ENCODE measurements around the gene FXYD1.

- TF ChIP-seq CTCF (IDR thresholded peaks at IDR 0.05) (no peak), EP300 (IDR thresholded peaks at IDR 0.05) (no peak), POLR2AphosphoS5 (IDR thresholded peaks at IDR 0.05) (no peak)
Observed at GRCh38 chr19:35105047-35105410, 33.6 kb upstream of the FXYD1 start.
